Endodermal cell (in vitro differentiated cells): ENCODE measurements around the gene SMR3A. TPM values are rescaled to one million over a fixed set of nuclear protein-coding genes. Genes with fewer than 3 reads are reported as not detected.

Source experiments
- DNase-seq: peaks from one replicate; pipeline ENCODE4 v3.0.0-alpha.2; 2017
- H3K27ac ChIP-seq: 2 replicates; pipeline ENCODE4 v1.5.1; 2013; ENCODE audit warnings: mild to moderate bottlenecking, low read depth, low read length, moderate library complexity
- H3K27me3 ChIP-seq: 2 replicates; pipeline ENCODE4 v1.6.1; 2013; ENCODE audit warnings: mild to moderate bottlenecking, low read length, moderate library complexity; ENCODE audit not compliant: insufficient read depth, control insufficient read depth, poor library complexity, severe bottlenecking
- H3K36me3 ChIP-seq: 2 replicates; pipeline ENCODE4 v1.7.0; 2013; ENCODE audit warnings: mild to moderate bottlenecking, low read length, moderate library complexity; ENCODE audit not compliant: control insufficient read depth, insufficient read depth
- H3K4me1 ChIP-seq: one replicate; pipeline ENCODE4 v1.7.0; 2013; ENCODE audit warnings: low read length; ENCODE audit not compliant: control insufficient read depth, insufficient read depth
- H3K4me3 ChIP-seq: 2 replicates; pipeline ENCODE4 v1.5.1; 2013; ENCODE audit warnings: mild to moderate bottlenecking, low read length, moderate library complexity
- H3K9ac ChIP-seq: 2 replicates; pipeline ENCODE4 v1.6.1; 2013; ENCODE audit warnings: mild to moderate bottlenecking, low read length, moderate library complexity; ENCODE audit not compliant: poor library complexity, severe bottlenecking; ENCODE audit errors: extremely low read depth
- H3K9me3 ChIP-seq: 2 replicates; pipeline ENCODE4 v1.6.1; 2013; ENCODE audit warnings: mild to moderate bottlenecking, low read length, moderate library complexity; ENCODE audit not compliant: control insufficient read depth
- H3K27ac Mint-ChIP-seq: 2 replicates; pipeline ENCODE4 v1.8.0; 2020; ENCODE audit warnings: mixed read lengths
- H3K27me3 Mint-ChIP-seq: 2 replicates; pipeline ENCODE4 v1.8.0; 2021; ENCODE audit warnings: mild to moderate bottlenecking, mixed read lengths; ENCODE audit not compliant: insufficient read depth
- H3K36me3 Mint-ChIP-seq: 2 replicates; pipeline ENCODE4 v1.8.0; 2020; ENCODE audit warnings: low read depth, mixed read lengths
- H3K4me1 Mint-ChIP-seq: 2 replicates; pipeline ENCODE4 v1.8.0; 2020; ENCODE audit warnings: mixed read lengths
- H3K4me3 Mint-ChIP-seq: 2 replicates; pipeline ENCODE4 v1.8.0; 2020; ENCODE audit warnings: mild to moderate bottlenecking, moderate library complexity, mixed read lengths
- H3K9me3 Mint-ChIP-seq: 2 replicates; pipeline ENCODE4 v1.8.0; 2020; ENCODE audit warnings: mild to moderate bottlenecking, mixed read lengths
- WGBS, 2 experiments: methylation state at CpG; one replicate each; pipeline versions ENCODE4 v1.1.5 to v1.1.7; 2013; ENCODE audit warnings: missing lambda C conversion rate in 2 of 2, mixed read lengths in 1 of 2; ENCODE audit not compliant: insufficient coverage in 1 of 2, insufficient read length in 1 of 2; 5-methylcytosine and 5-hydroxymethylcytosine counted together
- total RNA-seq, 2 donors: library from RNA; stranded (reverse); fragmentation: NEBNext Ultra II Directional in 1 of 2; extraction: Animal tissue kit (Norgen Biotek cat#: 25700) in 1 of 2; gene quantifications; 2 replicates in 1 of 2; 3 replicates in 1 of 2; pipeline ENCODE4 v1.2.1, GENCODE V29; 2021
- TF ChIP-seq, protein P1 (sequence below): fragments of 200-600 bp; sonication (generic); conservative IDR thresholded peaks from 2 replicates; pipeline ENCODE4 v1.5.0; 2021; ENCODE audit warnings: antibody characterized with exemption, mild to moderate bottlenecking

The SMR3A gene
- total RNA-seq, 2 donors from 2014 or later, result not detected

DNA sequence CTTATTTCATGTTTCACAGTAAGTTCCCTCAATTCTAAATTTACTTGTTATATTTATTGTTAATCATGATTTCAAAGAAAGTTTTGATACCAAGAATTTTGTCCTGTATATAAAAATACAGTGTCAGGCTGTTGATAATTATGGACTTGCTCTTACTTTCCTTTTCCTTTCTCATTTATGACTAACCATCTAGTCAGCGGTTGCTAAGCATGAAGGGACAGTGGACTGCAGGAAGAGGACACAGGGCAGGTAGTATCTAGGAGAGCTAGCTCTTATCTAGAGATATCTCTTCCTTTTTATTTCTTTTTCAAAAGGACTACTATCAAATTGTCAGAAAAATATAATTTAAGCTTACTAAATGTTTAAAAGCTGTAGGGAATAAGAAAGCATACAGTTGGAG lies 38.8 kb downstream of the SMR3A start:
- H3K4me1 ChIP-seq, result no peaks in the 10 kb centered on the region
- no peak overlapping the region for H3K9ac ChIP-seq
- no peak overlapping the region for H3K4me3 ChIP-seq
- Mint-ChIP-seq H3K27me3 (no peaks in the 10 kb centered on the region), H3K27ac (no peak overlapping the region), H3K9me3 (no peaks in the 10 kb centered on the region), H3K4me1 (no peaks in the 10 kb centered on the region), H3K36me3 (no peaks in the 10 kb centered on the region), H3K4me3 (no peak overlapping the region)
- TF ChIP-seq, protein P1, sequence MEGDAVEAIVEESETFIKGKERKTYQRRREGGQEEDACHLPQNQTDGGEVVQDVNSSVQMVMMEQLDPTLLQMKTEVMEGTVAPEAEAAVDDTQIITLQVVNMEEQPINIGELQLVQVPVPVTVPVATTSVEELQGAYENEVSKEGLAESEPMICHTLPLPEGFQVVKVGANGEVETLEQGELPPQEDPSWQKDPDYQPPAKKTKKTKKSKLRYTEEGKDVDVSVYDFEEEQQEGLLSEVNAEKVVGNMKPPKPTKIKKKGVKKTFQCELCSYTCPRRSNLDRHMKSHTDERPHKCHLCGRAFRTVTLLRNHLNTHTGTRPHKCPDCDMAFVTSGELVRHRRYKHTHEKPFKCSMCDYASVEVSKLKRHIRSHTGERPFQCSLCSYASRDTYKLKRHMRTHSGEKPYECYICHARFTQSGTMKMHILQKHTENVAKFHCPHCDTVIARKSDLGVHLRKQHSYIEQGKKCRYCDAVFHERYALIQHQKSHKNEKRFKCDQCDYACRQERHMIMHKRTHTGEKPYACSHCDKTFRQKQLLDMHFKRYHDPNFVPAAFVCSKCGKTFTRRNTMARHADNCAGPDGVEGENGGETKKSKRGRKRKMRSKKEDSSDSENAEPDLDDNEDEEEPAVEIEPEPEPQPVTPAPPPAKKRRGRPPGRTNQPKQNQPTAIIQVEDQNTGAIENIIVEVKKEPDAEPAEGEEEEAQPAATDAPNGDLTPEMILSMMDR, result no peak
- no peaks in the 10 kb centered on the region for H3K36me3 ChIP-seq
- no peak overlapping the region for H3K27ac ChIP-seq
- no peaks in the 10 kb centered on the region for H3K27me3 ChIP-seq
- WGBS, 2 experiments, result 91% methylated on average over 1 of the region's 1 CpG; no CpG with 5 or more reads in 1 of the 2 experiments
- no peak for DNase-seq
- no peaks in the 10 kb centered on the region for H3K9me3 ChIP-seq

DNA sequence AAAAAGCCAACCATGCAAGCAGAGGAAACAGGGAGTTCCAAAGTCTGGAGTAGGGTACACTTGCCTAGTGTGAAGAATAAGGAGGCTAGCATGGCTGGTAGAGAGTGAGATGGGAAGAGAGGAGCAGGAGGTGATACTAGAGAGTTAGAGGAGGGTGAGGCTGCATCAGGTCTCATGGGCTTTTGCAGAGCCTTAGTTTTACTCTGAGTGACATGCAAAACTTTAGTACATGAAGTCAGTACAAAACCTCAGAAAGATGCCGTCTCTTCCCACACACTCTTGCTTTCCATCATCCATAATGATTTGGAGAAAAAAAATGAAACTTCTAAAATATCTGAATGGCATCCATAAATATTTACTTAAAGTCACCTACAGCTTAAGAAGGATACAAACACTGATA lies 42.2 kb downstream of the SMR3A start:
- Histone ChIP-seq H3K4me3 (no peak overlapping the region), H3K4me1 (no peaks in the 10 kb centered on the region), H3K9ac (no peak overlapping the region), H3K27ac (no peak overlapping the region), H3K27me3 (no peaks in the 10 kb centered on the region), H3K36me3 (no peaks in the 10 kb centered on the region), H3K9me3 (no peaks in the 10 kb centered on the region)
- no peaks in the 10 kb centered on the region for H3K4me1 Mint-ChIP-seq
- H3K9me3 Mint-ChIP-seq, result no peaks in the 10 kb centered on the region
- no peak overlapping the region for H3K27ac Mint-ChIP-seq
- H3K27me3 Mint-ChIP-seq, result no peaks in the 10 kb centered on the region
- WGBS, 2 experiments, result 100% methylated on average over 1 of the region's 1 CpG; no CpG with 5 or more reads in 1 of the 2 experiments
- no peaks in the 10 kb centered on the region for H3K36me3 Mint-ChIP-seq
- no peak overlapping the region for H3K4me3 Mint-ChIP-seq
- TF ChIP-seq, protein P1, result no peak
- no peak for DNase-seq

DNA sequence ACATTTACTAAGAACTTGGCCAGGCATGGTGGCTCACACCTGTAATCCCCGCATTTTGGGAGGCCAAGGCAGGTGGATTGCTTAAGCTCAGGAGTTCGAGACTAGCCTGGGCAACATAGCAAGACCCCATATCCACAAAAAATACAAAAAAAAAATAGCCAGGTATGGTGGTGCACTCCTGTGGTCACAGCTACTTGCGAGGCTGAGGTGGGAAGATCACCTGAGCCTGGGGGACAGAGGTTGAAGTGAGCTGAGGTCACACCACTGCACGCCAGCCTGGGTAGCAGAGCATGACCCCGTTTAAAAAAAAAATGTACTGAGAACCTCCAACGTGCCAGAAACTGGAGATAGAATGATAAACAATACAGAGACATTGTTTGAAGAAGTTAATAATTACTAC lies 45.2 kb downstream of the SMR3A start:
- H3K4me1 Mint-ChIP-seq, result no peaks in the 10 kb centered on the region

More for the DNA sequence above, 45.2 kb downstream of the SMR3A start:
- Histone ChIP-seq H3K4me1 (no peaks in the 10 kb centered on the region), H3K36me3 (no peaks in the 10 kb centered on the region), H3K9ac (no peak overlapping the region), H3K9me3 (no peaks in the 10 kb centered on the region), H3K27ac (no peak overlapping the region), H3K27me3 (no peaks in the 10 kb centered on the region), H3K4me3 (no peak overlapping the region)
- WGBS, 2 experiments, result 92 to 100% methylated on average over 1 to 6 of the region's 6 CpGs
- Mint-ChIP-seq H3K9me3 (no peaks in the 10 kb centered on the region), H3K27me3 (no peaks in the 10 kb centered on the region), H3K36me3 (no peaks in the 10 kb centered on the region), H3K27ac (no peak overlapping the region), H3K4me3 (no peak overlapping the region)
- TF ChIP-seq, protein P1, result no peak
- no peak for DNase-seq

Other genes starting within 250 kb of the SMR3A start
- gene PRR27, start 206.5 kb upstream of the SMR3A start, total RNA-seq, result not detected
- not detected for gene ODAM, start 165.0 kb upstream of the SMR3A start, total RNA-seq
- gene FDCSP, start 134.6 kb upstream of the SMR3A start, total RNA-seq, result not detected
- gene CSN3, start 118.2 kb upstream of the SMR3A start, total RNA-seq, result not detected
- 1 to 10 TPM; 2.8 to 6.3 TPM for gene CABS1, start 25.8 kb upstream of the SMR3A start, total RNA-seq
- not detected for gene SMR3B, start 22.4 kb downstream of the SMR3A start, total RNA-seq
- gene OPRPN, start 37.2 kb downstream of the SMR3A start, total RNA-seq, result not detected
- gene MUC7, start 111.4 kb downstream of the SMR3A start, total RNA-seq, result not detected
- gene AMTN, start 157.8 kb downstream of the SMR3A start, total RNA-seq, result not detected
- not detected for gene AMBN, start 231.5 kb downstream of the SMR3A start, total RNA-seq